Eye (tissue), 1 donor: ENCODE results near the gene GALNS.
"Not testable (repeated sequence)": the region's sequence is repeated elsewhere in the genome, so short reads cannot be mapped to it uniquely, and the experiment has no call there.

Source experiments
- DNase-seq: peaks from one replicate; pipeline ENCODE4 v3.0.0-alpha.2; 2015

The GALNS gene

GRCh38 chr16:88834670-88835069 is 22.1 kb downstream of the GALNS start:
- DNase-seq = no peak

- no peak for DNase-seq
Observed at GRCh38 chr16:88833086-88833485, 23.7 kb downstream of the GALNS start.

GRCh38 chr16:88831838-88832237 is 24.9 kb downstream of the GALNS start:
- no peak for DNase-seq

- no peak for DNase-seq
Observed at GRCh38 chr16:88830783-88831182, 26.0 kb downstream of the GALNS start.

DNA sequence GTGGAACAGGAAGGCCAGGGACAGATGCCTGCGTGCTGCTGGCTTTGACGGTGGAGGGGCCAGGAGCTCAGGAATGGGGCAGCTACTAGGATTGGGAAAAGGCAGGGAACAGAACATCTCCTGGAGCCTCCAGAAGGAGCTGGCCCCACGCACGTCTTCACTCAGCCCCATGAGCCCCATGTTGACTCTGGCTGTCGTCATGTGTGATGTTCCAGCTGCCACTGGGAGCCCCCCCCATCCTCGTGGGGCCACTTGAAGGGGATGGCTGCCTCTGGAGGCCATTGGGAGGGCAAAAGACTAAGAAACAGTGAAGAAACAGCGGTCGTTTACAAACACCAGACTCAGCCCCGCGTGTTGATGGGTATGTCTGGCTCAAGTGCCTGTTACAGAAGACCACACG is 26.5 kb downstream of the GALNS start:
- DNase-seq = no peak

DNA sequence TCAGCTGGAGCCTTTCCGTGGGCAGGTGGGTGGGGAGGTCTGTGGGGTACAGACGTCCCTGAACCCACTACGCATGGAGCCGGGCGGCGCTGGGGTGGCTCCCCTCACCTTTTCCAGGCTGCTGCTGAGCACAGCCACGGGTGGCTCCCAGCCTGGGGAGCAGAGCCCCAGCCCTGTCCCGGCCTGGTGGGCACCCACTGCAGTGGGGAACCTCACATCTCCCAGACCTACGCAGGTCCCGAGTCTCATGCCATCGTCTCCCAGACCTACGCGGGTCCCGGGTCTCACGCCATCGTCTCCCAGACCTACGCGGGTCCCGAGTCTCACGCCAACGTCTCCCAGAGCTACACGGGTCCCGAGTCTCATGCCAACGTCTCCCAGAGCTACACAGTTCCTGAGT is 28.0 kb downstream of the GALNS start:
- no peak for DNase-seq

DNA sequence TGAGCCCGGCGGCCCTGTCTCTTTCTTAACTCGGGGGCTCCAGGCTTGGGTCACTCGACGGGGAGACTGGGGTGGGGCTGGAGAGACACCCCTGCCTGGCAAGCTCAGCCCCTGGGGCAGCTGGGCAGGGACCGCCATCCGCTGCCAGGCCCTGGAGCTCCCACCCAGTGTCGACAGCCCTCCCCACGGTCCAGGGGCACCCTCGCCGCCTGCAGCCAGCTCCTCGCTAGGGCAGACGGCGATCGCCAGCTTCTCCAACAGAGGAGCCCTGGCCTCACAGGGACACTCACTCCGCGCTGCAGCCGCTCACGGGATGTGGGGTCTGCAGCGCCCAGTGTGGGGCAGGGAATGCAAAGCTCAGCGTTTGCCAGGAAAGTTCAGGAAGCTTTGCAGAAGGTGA is 29.0 kb downstream of the GALNS start:
- DNase-seq = no peak

DNA sequence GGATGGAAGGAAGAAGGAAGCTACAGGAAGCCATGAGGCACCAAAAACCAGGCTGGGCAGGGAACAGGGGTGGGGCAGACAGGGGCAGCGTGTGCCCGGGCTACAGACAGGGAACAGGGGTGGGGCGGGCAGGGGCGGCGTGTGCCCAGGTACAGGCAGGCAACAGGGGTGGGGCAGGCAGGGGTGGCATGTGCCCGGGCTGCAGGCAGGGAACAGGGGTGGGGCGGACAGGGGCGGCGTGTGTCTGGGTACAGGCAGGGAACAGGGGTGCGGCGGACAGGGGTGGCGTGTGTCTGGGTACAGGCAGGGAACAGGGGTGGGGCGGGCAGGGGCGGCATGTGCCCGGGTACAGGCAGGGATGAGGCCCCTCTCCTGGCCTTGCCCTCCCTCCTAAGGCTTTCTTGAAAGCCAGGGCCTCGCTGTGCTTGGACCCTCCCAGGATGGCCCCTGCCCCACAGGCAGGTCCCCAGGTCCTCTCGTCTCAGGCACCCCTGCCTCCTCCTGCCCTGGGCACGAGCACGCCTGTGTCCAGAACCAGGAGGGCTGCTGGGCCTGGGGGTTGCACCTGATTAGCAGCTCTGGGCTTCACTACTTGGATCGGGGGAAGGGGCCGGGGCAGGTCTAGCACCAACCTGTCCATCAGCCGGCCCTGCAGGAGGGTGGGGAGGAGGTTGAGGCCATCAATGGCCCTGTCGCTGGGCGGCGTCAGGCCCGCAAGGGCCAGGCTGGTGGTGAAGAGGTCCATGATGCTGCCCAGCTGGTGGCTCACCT is 30.5 kb downstream of the GALNS start:
- no peak for DNase-seq

DNA sequence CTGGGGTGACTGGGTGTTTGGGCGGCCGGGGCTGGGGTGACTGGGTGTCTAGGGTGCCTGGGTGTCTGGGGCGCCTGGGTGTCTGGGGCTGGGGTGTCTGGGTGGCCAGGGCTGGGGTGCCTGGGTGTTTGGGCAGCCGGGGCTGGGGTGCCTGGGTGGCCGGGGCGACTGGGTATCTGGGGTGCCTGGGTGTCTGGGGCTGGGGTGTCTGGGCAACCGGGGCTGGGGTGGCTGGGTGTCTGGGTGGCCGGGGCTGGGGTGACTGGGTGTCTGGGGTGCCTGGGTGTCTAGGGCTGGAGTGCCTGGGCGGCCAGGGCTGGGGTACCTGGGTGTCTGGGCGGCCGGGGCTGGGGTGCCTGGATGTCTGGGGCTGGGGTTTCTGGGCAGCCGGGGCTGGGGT is 31.6 kb downstream of the GALNS start:
- DNase-seq = no peak

GRCh38 chr16:88824256-88825077 is 32.3 kb downstream of the GALNS start:
- no peak for DNase-seq

GRCh38 chr16:88823646-88824045 is 33.1 kb downstream of the GALNS start:
- not testable (repeated sequence) for DNase-seq

DNA sequence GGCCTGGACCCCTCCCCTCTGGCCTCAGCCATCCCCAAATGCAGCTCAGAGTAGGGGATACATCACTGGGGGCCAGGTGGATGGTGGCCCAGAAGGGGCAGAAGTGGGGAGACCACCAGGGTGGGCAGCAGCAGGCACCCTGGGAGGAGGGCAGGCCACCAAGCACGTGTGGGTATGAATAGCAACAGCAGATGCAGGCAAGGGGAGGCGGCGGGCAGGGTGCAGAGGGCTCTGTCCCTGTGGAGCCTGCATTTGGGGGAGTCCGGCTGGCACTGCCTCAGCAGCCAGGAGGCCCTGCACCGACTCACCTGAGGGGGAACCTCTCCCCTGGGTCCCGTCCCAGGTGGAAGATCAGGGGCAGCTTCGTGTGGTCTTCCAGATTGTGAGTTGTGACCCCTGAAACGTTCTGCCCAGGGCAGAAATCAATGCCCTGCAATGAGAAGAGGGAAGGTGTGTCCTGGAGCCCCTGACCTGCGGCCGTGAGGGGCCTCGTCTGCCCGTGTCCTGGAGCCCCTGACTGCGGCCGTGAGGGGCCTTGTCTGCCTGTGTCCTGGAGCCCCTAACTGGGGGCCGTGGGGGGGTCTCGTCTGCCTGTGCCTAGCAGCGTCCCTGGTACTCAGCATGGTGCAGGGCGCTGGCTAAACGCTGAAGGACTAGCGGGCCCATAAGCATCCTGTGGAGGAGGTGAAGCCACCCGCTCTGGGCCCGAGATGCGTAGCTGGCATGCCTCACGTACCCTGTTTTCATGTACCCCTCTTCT is 34.3 kb downstream of the GALNS start:
- no peak for DNase-seq

DNA sequence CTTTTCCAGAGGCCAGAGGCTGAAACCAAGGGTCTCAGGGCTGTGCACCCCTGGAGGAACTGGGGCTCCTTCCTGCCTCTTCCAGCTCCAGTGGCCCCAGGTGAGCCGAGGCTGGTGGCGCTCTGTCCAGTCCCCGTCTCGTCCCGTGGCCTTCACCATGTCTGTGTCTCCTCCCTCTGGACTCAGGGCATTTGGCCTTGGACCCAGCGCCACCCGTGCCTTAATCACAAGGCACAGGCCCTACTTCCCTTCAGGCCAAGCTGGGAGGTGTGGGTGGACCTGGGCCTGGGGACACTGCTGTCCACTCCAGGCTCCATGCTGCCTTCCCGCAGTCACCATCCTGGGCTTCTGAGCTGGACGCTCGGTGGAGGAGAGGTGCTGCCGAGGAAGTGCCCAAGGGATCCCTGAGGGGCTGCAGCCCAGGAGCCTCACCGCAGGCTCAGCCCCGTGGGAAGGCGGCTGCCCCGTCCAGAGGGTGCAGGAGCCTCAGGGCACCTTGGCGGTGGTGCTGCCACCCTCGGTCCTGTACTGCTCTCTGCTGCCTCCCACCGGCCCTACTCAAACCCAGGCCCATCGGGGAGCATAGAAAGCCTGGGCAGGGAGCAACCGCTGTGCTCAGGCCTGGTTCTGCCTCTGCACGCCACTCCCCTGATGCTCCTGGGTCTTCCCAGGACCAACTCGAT is 35.4 kb downstream of the GALNS start:
- no peak for DNase-seq

DNA sequence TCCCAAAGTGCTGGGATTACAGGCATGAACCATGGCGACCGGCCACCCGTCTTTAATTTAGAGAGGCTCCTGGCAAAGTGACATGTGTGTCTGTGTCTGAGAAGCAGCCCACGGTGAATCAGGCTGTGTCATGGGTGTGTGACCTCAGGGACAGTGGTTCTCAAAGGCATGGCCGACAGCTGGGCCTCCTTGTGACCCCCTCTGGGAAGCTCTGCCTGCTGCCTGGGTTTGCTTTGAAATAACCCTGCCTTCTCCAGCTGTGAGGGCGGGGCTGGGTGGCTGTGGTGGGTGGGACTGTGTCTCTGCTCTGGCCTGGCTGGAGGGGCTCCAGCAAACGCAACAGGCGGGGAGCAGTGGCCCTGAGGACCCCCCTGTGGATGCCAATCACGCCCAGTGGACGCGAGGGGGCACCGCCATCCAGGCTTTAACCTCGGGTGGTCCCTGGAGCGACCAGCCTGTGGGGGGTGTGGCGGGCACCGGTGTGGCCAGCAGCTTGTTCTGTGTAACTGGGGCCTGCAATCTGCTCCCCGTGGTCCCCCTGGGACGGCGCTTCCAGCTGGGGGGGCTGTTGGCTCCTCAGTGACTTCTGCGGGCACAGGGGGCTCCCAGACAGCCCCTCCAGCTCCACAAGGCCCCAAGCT is 36.2 kb downstream of the GALNS start:
- no peak for DNase-seq

DNA sequence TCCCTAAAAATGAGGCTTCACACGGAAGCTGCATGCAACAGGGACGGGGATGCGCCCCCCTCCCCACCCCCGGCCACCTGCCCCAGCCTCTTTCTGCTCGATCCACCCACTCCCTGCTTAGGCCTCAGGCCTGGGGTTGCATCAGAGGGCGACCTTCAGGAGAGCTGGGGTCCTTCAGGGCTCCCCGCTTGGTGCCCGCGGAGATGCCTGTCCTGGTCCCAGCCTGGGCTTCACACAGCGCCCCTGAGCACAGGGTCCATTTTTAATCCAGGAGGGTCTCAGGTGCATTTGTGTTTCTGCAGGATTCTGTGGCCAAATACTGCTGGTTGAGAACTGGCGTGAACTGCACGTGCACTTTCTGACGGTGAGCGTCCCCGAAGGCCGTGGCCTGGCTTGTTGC is 37.6 kb downstream of the GALNS start:
- DNase-seq = no peak

DNA sequence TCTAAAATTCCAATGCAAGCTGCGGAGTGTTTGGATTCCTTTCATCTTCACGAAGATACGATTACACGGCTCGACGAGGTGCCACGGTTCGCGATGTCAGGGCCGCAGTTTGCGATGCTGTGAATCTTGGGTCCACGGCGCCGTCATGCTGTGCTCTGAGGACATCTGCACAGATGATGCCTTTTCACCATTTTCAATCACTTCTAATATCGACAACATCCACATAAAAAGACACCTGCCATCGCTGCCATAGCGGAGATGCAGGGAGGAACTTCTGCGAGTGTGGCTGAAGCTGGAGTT is 38.2 kb downstream of the GALNS start:
- DNase-seq = no peak

- DNase-seq = no peak
Observed at GRCh38 chr16:88817785-88818574, 38.8 kb downstream of the GALNS start.

- DNase-seq = no peak
Observed at GRCh38 chr16:88816736-88817535, 39.8 kb downstream of the GALNS start.

- peak; percentile 67 for DNase-seq
Observed at GRCh38 chr16:88815901-88816589, 40.7 kb downstream of the GALNS start.

DNA sequence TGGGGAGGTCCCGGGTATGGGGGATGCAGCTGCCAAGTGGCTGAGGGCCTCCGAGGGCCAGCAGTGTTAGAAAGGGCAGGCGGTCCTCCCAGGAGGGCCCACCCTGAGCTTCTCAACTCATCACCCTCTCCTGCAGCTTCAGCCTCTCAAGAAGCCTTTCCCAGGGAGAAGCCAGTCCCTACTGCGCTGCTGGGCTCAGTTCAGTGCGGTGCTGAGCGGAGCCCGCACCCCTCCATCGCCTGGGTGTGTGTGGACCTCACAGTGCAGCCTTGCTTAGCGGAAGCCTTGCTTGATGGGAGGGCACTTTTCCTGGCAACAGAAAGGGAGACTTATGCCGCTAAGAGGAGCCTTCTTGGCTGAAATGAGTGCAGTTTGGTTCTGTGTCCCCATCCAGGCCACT is 41.5 kb downstream of the GALNS start:
- DNase-seq = no peak
